Measurements from ENCODE around the gene RABL3.

GRCh38 chr3:120710369-120710768, 31.9 kb downstream of the RABL3 start:
- TF ChIP-seq, protein P1, sequence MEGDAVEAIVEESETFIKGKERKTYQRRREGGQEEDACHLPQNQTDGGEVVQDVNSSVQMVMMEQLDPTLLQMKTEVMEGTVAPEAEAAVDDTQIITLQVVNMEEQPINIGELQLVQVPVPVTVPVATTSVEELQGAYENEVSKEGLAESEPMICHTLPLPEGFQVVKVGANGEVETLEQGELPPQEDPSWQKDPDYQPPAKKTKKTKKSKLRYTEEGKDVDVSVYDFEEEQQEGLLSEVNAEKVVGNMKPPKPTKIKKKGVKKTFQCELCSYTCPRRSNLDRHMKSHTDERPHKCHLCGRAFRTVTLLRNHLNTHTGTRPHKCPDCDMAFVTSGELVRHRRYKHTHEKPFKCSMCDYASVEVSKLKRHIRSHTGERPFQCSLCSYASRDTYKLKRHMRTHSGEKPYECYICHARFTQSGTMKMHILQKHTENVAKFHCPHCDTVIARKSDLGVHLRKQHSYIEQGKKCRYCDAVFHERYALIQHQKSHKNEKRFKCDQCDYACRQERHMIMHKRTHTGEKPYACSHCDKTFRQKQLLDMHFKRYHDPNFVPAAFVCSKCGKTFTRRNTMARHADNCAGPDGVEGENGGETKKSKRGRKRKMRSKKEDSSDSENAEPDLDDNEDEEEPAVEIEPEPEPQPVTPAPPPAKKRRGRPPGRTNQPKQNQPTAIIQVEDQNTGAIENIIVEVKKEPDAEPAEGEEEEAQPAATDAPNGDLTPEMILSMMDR (IDR thresholded peaks at IDR 0.05): no peak
- no peak for TF ChIP-seq POLR2A (IDR thresholded peaks at IDR 0.05)
- TF ChIP-seq EP300 (IDR thresholded peaks at IDR 0.05): no peak
- TF ChIP-seq POLR2AphosphoS5 (IDR thresholded peaks at IDR 0.05): no peak
